Hindlimb muscle (tissue), 1 donor: ENCODE measurements around the gene ZNF583. TPM values are rescaled to one million over a fixed set of nuclear protein-coding genes. Genes with fewer than 3 reads are reported as not detected.

ENCODE experiments used
- DNase-seq: peaks from one replicate; pipeline ENCODE4 v3.0.0-alpha.2; 2013
- polyA plus RNA-seq: library from polyadenylated mRNA; unstranded; fragments of 120-200 nt; gene quantifications from one replicate; pipeline ENCODE4 v1.2.1, GENCODE V29; 2013; ENCODE audit not compliant: insufficient read length

The ZNF583 gene
- polyA plus RNA-seq, 1 donor, result 7.0 TPM

- no peak for DNase-seq
Measured at GRCh38 chr19:56476093-56476492, 72.0 kb downstream of the ZNF583 start.

Other genes with a start within 250 kb of the ZNF583 start
- not detected for gene GALP, start 228.3 kb upstream of the ZNF583 start, polyA plus RNA-seq
- not detected for gene ZSCAN5B, start 206.5 kb upstream of the ZNF583 start, polyA plus RNA-seq
- not detected for gene ZSCAN5C, start 202.1 kb upstream of the ZNF583 start, polyA plus RNA-seq
- 1.3 TPM for gene EDDM13, start 131.6 kb upstream of the ZNF583 start, polyA plus RNA-seq
- 8.1 TPM for gene ZSCAN5A, start 89.5 kb upstream of the ZNF583 start, polyA plus RNA-seq
- gene ZNF582, start 10.8 kb upstream of the ZNF583 start, polyA plus RNA-seq, result 6.0 TPM
- gene ZNF667, start 73.0 kb downstream of the ZNF583 start, polyA plus RNA-seq, result 11.0 TPM
- 14.6 TPM for gene ZNF471, start 103.5 kb downstream of the ZNF583 start, polyA plus RNA-seq
- gene ZFP28, start 134.6 kb downstream of the ZNF583 start, polyA plus RNA-seq, result 9.9 TPM
- 4.9 TPM for gene ZNF470, start 163.1 kb downstream of the ZNF583 start, polyA plus RNA-seq
- gene ZNF71, start 191.0 kb downstream of the ZNF583 start, polyA plus RNA-seq, result 8.1 TPM
- gene SMIM17, start 238.8 kb downstream of the ZNF583 start, polyA plus RNA-seq, result 1.3 TPM